ENCODE results near the gene GTF2H3. TPM values are rescaled to one million over a fixed set of nuclear protein-coding genes. Genes with fewer than 3 reads are reported as not detected.

Gene GTF2H3
- total and polyA plus RNA-seq, 2 donors (not counting 1 experiment from before 2014, with no cell fraction given), result 10.5 to 24.2 TPM

DNA sequence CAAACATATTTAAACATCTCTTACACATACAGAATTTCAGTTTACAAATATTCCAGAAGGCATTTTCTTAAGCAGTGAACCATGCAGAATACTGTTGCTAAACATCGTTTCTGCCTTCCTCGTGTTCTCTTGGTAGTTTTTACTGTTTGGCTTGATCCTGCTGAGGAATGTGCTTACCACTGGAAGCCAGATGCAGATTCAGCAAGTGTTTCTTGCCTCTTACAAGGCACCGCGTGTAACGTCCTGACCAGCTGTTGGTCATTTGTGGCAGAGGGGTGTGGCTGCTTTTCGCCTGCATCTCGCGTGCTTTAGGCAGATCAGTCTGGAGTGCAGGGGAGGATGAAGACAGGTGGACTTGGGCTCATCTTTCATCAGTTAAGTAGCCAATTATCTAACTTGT, 12.5 kb upstream of the GTF2H3 start:
- peak overlapping the region; percentile 26 for H3K27ac Mint-ChIP-seq
- TF ChIP-seq, protein P1, sequence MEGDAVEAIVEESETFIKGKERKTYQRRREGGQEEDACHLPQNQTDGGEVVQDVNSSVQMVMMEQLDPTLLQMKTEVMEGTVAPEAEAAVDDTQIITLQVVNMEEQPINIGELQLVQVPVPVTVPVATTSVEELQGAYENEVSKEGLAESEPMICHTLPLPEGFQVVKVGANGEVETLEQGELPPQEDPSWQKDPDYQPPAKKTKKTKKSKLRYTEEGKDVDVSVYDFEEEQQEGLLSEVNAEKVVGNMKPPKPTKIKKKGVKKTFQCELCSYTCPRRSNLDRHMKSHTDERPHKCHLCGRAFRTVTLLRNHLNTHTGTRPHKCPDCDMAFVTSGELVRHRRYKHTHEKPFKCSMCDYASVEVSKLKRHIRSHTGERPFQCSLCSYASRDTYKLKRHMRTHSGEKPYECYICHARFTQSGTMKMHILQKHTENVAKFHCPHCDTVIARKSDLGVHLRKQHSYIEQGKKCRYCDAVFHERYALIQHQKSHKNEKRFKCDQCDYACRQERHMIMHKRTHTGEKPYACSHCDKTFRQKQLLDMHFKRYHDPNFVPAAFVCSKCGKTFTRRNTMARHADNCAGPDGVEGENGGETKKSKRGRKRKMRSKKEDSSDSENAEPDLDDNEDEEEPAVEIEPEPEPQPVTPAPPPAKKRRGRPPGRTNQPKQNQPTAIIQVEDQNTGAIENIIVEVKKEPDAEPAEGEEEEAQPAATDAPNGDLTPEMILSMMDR (IDR thresholded peaks at IDR 0.05), result no peak
- no peak for TF ChIP-seq EZH2 (IDR thresholded peaks at IDR 0.05; ENCODE audit: borderline replicate concordance, insufficient read depth, low read depth, low read length, poor library complexity, severe bottlenecking)
- no peak for ATAC-seq (ENCODE audit: low read depth)
- Histone ChIP-seq H2AFZ (ENCODE audit: insufficient read depth, low read depth, low read length, poor library complexity, severe bottlenecking) (no peak overlapping the region), H3K4me1 (ENCODE audit: control insufficient read depth in 2 of 2, insufficient read depth in 2 of 2, low read length in 2 of 2) (no peaks in the 10 kb centered on the region), H4K20me1 (ENCODE audit: control insufficient read depth, insufficient read depth, low read length, poor library complexity, severe bottlenecking) (no peaks in the 10 kb centered on the region), H3K4me3 (ENCODE audit: control extremely low read depth in 1 of 5, extremely low read depth in 1 of 5, insufficient read depth in 1 of 5, low read depth in 2 of 5, low read length in 4 of 5) (no peak overlapping the region), H3K36me3 (replicated peaks in 1 of 2; ENCODE audit: control extremely low read depth in 1 of 2, control insufficient read depth in 1 of 2, extremely low read depth in 1 of 2, insufficient read depth in 2 of 2, low read length in 1 of 2) (peaks cover 18 to 85% of the 10 kb centered on the region in 2 experiments), H3K79me2 (ENCODE audit: control insufficient read depth, insufficient read depth, low read length) (no peaks in the 10 kb centered on the region), H3K27me3 (replicated peaks in 1 of 4; ENCODE audit: control extremely low read depth in 1 of 4, control insufficient read depth in 3 of 4, insufficient read depth in 4 of 4, low read length in 3 of 4) (no peaks in the 10 kb centered on the region), H3K4me2 (replicated peaks; ENCODE audit: low read depth, low read length, poor library complexity, severe bottlenecking) (no peak overlapping the region), H3K27ac (ENCODE audit: low read length in 2 of 2) (no peak overlapping the region), H3K9me3 (ENCODE audit: control extremely low read depth in 1 of 3, control insufficient read depth in 2 of 3, insufficient read depth in 1 of 3, low read length in 2 of 3) (no peaks in the 10 kb centered on the region), H3K9ac (ENCODE audit: low read length) (no peak overlapping the region)
- H3K27me3 Mint-ChIP-seq, result no peaks in the 10 kb centered on the region
- no peak overlapping the region for H3K4me3 Mint-ChIP-seq
- 97% methylated on average over 7 of the region's 8 CpGs for WGBS (ENCODE audit: insufficient coverage)
- intact Hi-C loops (cut with micrococcal nuclease), result no loop called here
- DNase-seq, result no peak
- no peaks in the 10 kb centered on the region for H3K9me3 Mint-ChIP-seq (ENCODE audit: insufficient read depth)
- CTCF ChIA-PET, result interaction anchor here (1.4 kb wide), 1 partner anchor 383 kb away, joined by 5 read pairs; no protein-coding TSS in a partner anchor
- POLR2A ChIA-PET, result interaction anchor here (0.6 kb wide), 1 partner anchor 35 kb away, joined by 5 read pairs; no protein-coding TSS in a partner anchor
- no peaks in the 10 kb centered on the region for H3K4me1 Mint-ChIP-seq

DNA sequence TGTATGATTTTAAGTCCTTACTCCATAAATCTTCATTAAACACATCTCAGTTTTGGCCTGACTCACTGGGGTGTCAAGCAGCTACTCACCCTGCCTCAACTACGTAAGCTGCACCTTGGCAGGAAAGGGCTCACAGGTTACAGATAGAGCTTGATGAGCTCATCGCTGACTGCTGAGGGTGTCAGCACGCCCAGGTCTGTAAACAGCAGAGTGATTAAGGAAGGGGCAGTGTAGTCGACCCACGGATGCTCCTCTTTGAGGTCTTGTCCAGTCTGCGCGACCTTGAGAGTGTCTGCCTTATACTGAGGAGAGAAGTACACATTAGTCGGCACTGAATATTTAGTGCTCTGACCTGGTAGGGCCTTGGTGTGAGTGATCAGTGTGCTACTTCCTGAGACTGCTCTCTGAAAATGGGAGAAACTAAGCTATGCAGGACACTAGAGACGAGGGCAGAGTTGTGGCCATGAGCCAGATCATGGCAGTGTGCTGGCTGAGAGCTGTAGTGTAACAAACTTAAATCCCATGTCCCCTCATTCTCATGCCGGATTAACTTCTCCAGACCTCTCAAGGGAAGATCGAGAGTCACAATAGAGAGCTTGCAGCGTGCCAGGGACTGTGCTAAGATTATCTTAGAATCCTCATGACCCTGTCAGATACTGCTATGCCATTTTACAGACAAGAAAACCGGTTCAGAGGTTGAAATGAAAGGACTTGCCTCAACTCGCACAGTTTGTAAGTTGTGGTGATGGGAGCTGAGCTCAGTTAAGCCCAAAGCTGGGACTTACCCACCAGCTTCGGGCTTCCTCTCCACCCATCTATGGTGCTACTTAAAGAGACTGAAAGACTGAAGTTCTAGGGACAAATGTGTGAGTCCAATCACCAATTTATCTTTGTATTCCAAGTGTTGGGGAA, 11.8 kb upstream of the GTF2H3 start:
- DNase-seq (no peak), ATAC-seq (ENCODE audit: low read depth) (no peak)
- Histone ChIP-seq H3K27me3 (replicated peaks in 1 of 4; ENCODE audit: control extremely low read depth in 1 of 4, control insufficient read depth in 3 of 4, insufficient read depth in 4 of 4, low read length in 3 of 4) (no peaks in the 10 kb centered on the region), H2AFZ (ENCODE audit: insufficient read depth, low read depth, low read length, poor library complexity, severe bottlenecking) (no peak overlapping the region), H3K9ac (ENCODE audit: low read length) (no peak overlapping the region), H3K27ac (ENCODE audit: low read length in 2 of 2) (no peak overlapping the region), H3K9me3 (ENCODE audit: control extremely low read depth in 1 of 3, control insufficient read depth in 2 of 3, insufficient read depth in 1 of 3, low read length in 2 of 3) (no peaks in the 10 kb centered on the region), H4K20me1 (ENCODE audit: control insufficient read depth, insufficient read depth, low read length, poor library complexity, severe bottlenecking) (no peaks in the 10 kb centered on the region), H3K4me3 (ENCODE audit: control extremely low read depth in 1 of 5, extremely low read depth in 1 of 5, insufficient read depth in 1 of 5, low read depth in 2 of 5, low read length in 4 of 5) (no peak overlapping the region), H3K4me1 (ENCODE audit: control insufficient read depth in 2 of 2, insufficient read depth in 2 of 2, low read length in 2 of 2) (no peaks in the 10 kb centered on the region), H3K36me3 (replicated peaks in 1 of 2; ENCODE audit: control extremely low read depth in 1 of 2, control insufficient read depth in 1 of 2, extremely low read depth in 1 of 2, insufficient read depth in 2 of 2, low read length in 1 of 2) (peaks cover 15 to 86% of the 10 kb centered on the region in 2 experiments), H3K4me2 (replicated peaks; ENCODE audit: low read depth, low read length, poor library complexity, severe bottlenecking) (no peak overlapping the region), H3K79me2 (ENCODE audit: control insufficient read depth, insufficient read depth, low read length) (no peaks in the 10 kb centered on the region)
- H3K27me3 Mint-ChIP-seq, result no peaks in the 10 kb centered on the region
- ChIA-PET CTCF (interaction anchor here (1.4 kb wide), 1 partner anchor 384 kb away, joined by 5 read pairs; no protein-coding TSS in a partner anchor), POLR2A (interaction anchor here (0.6 kb wide), 1 partner anchor 35 kb away, joined by 5 read pairs; no protein-coding TSS in a partner anchor)
- H3K4me1 Mint-ChIP-seq, result no peaks in the 10 kb centered on the region
- H3K9me3 Mint-ChIP-seq (ENCODE audit: insufficient read depth), result no peaks in the 10 kb centered on the region
- H3K4me3 Mint-ChIP-seq, result no peak overlapping the region
- intact Hi-C loops (cut with micrococcal nuclease), result no loop called here
- WGBS (ENCODE audit: insufficient coverage), result 96% methylated on average over 13 of the region's 15 CpGs
- H3K27ac Mint-ChIP-seq, result peak overlapping the region; percentile 1
- TF ChIP-seq EZH2 (IDR thresholded peaks at IDR 0.05; ENCODE audit: borderline replicate concordance, insufficient read depth, low read depth, low read length, poor library complexity, severe bottlenecking), result no peak
